Smooth muscle cell (in vitro differentiated cells): ENCODE results near the gene SEC24D. TPM values are rescaled to one million over a fixed set of nuclear protein-coding genes. Genes with fewer than 3 reads are reported as not detected.

Experiments
- DNase-seq: peaks from one replicate; lab custom pipeline; 2025; ENCODE audit not compliant: unreplicated experiment; lab: John Stamatoyannopoulos, UW
- H2AFZ ChIP-seq: fragments of 200-600 bp; sonication (generic); 2 replicates; pipeline ENCODE4 v1.6.0; 2016; ENCODE audit warnings: antibody characterized with exemption, low read depth, mild to moderate bottlenecking
- H3F3A ChIP-seq: fragments of 200-600 bp; sonication (generic); 2 replicates; pipeline ENCODE4 v1.6.0; 2017; ENCODE audit warnings: antibody characterized with exemption, low read depth
- H3K27ac ChIP-seq: fragments of 200-600 bp; sonication (generic); 2 replicates; pipeline ENCODE4 v1.5.1; 2016; ENCODE audit warnings: low read depth, mild to moderate bottlenecking
- H3K27me3 ChIP-seq: fragments of 200-600 bp; sonication (generic); 2 replicates; pipeline ENCODE4 v1.6.1; 2016; ENCODE audit warnings: low read depth, mild to moderate bottlenecking
- H3K36me3 ChIP-seq: fragments of 200-600 bp; sonication (generic); 2 replicates; pipeline ENCODE4 v1.5.1; 2016; ENCODE audit warnings: low read depth
- H3K4me1 ChIP-seq: fragments of 200-600 bp; sonication (generic); 2 replicates; pipeline ENCODE4 v1.5.1; 2016; ENCODE audit warnings: low read depth
- H3K4me2 ChIP-seq: fragments of 200-600 bp; sonication (generic); 2 replicates; pipeline ENCODE4 v1.6.0; 2016; ENCODE audit warnings: mild to moderate bottlenecking
- H3K4me3 ChIP-seq: fragments of 200-600 bp; sonication (generic); 2 replicates; pipeline ENCODE4 v1.5.1; 2016; ENCODE audit warnings: mild to moderate bottlenecking
- H3K79me2 ChIP-seq: fragments of 200-600 bp; sonication (generic); 2 replicates; pipeline ENCODE4 v1.6.0; 2016; ENCODE audit warnings: low read depth, mild to moderate bottlenecking
- H3K9ac ChIP-seq: fragments of 200-600 bp; sonication (generic); 2 replicates; pipeline ENCODE4 v1.6.0; 2016; ENCODE audit warnings: low read depth
- H3K9me3 ChIP-seq: fragments of 200-600 bp; sonication (generic); replicated peaks from 2 replicates; pipeline ENCODE4 v1.5.1; 2016; ENCODE audit warnings: low read depth
- H4K20me1 ChIP-seq: fragments of 200-600 bp; sonication (generic); 2 replicates; pipeline ENCODE4 v1.6.0; 2016; ENCODE audit warnings: low read depth
- CTCF ChIP-seq: fragments of 200-600 bp; sonication (generic); IDR thresholded peaks from 2 replicates; pipeline ENCODE4 v1.5.1; 2017; ENCODE audit warnings: borderline replicate concordance, mild to moderate bottlenecking, antibody characterized with exemption; ENCODE audit not compliant: insufficient read depth, poor library complexity, severe bottlenecking
- WGBS: methylation state at CpG from one replicate; pipeline ENCODE4 v1.1.7; 2016; ENCODE audit warnings: low lambda C conversion rate; 5-methylcytosine and 5-hydroxymethylcytosine counted together
- polyA plus RNA-seq: library from polyadenylated mRNA; unstranded; fragments of >200 nt; fragmentation: Nextera tagmentation; extraction: Ambion mirVana; gene quantifications from 2 replicates; pipeline ENCODE4 v1.2.1, GENCODE V29; 2016
- total RNA-seq: library from RNA; depleted of rRNA; stranded (reverse); fragments of >200 nt; gene quantifications from 2 replicates; pipeline ENCODE4 v1.2.3, GENCODE V29; 2014

SEC24D gene
- total and polyA plus RNA-seq, 2 experiments from 2014 or later = 163 to 237 TPM

GRCh38 chr4:118811832-118812231 is 24.1 kb downstream of the SEC24D start:
- Histone ChIP-seq H2AFZ (no peak overlapping the region), H3K36me3 (peaks cover 77% of the 10 kb centered on the region), H3K27ac (peak overlapping the region; percentile 49), H3K9me3 (no peaks in the 10 kb centered on the region), H3F3A (peaks cover 36% of the 10 kb centered on the region), H3K4me3 (no peak overlapping the region), H3K79me2 (peaks cover 98% of the 10 kb centered on the region), H4K20me1 (peaks cover 100% of the 10 kb centered on the region), H3K4me2 (peak overlapping the region; percentile 17), H3K9ac (no peak overlapping the region), H3K27me3 (no peaks in the 10 kb centered on the region), H3K4me1 (no peaks in the 10 kb centered on the region)
- 94% methylated on average over 3 of the region's 3 CpGs for WGBS
- TF ChIP-seq CTCF = no peak
- DNase-seq = no peak

- Histone ChIP-seq H3K9me3 (no peaks in the 10 kb centered on the region), H3K4me1 (no peaks in the 10 kb centered on the region), H3K36me3 (peaks cover 78% of the 10 kb centered on the region), H3K27ac (peak overlapping the region; percentile 49), H3K9ac (no peak overlapping the region), H3K4me2 (no peak overlapping the region), H3F3A (peaks cover 36% of the 10 kb centered on the region), H2AFZ (no peak overlapping the region), H4K20me1 (peaks cover 100% of the 10 kb centered on the region), H3K79me2 (peaks cover 98% of the 10 kb centered on the region), H3K4me3 (no peak overlapping the region), H3K27me3 (no peaks in the 10 kb centered on the region)
- WGBS = 69% methylated on average over 3 of the region's 3 CpGs
- no peak for TF ChIP-seq CTCF
- no peak for DNase-seq
Observed at GRCh38 chr4:118810991-118811764, 24.7 kb downstream of the SEC24D start.

- no peak for DNase-seq
- Histone ChIP-seq H3K9ac (no peak overlapping the region), H2AFZ (no peak overlapping the region), H3K36me3 (peaks cover 64% of the 10 kb centered on the region), H3K4me1 (no peaks in the 10 kb centered on the region), H3F3A (peaks cover 18% of the 10 kb centered on the region), H3K4me2 (no peak overlapping the region), H3K4me3 (no peak overlapping the region), H4K20me1 (peaks cover 100% of the 10 kb centered on the region), H3K9me3 (no peaks in the 10 kb centered on the region), H3K27me3 (no peaks in the 10 kb centered on the region), H3K27ac (peak overlapping the region; percentile 16), H3K79me2 (peaks cover 95% of the 10 kb centered on the region)
- no peak for TF ChIP-seq CTCF
- WGBS = 99% methylated on average over 2 of the region's 2 CpGs
Observed at GRCh38 chr4:118807659-118808058, 28.3 kb downstream of the SEC24D start.

- no peak overlapping the region for H3K4me2 ChIP-seq
- H3K9ac ChIP-seq = no peak overlapping the region
- peaks cover 46% of the 10 kb centered on the region for H3K36me3 ChIP-seq
- DNase-seq = no peak
- no peak for TF ChIP-seq CTCF
- H3K27ac ChIP-seq = peak overlapping the region; percentile 51
- H3K79me2 ChIP-seq = peaks cover 91% of the 10 kb centered on the region
- H3F3A ChIP-seq = peaks cover 11% of the 10 kb centered on the region
- H4K20me1 ChIP-seq = peaks cover 100% of the 10 kb centered on the region
- no peak overlapping the region for H2AFZ ChIP-seq
- no peaks in the 10 kb centered on the region for H3K4me1 ChIP-seq
- no peaks in the 10 kb centered on the region for H3K27me3 ChIP-seq
- H3K4me3 ChIP-seq = no peak overlapping the region
- WGBS = 96% methylated on average over 1 of the region's 1 CpG
- no peaks in the 10 kb centered on the region for H3K9me3 ChIP-seq
Observed at GRCh38 chr4:118803253-118803652, 32.7 kb downstream of the SEC24D start.
